HepG2 (cell line): ENCODE results near the gene SEC61A2. TPM values are rescaled to one million over a fixed set of nuclear protein-coding genes. Genes with fewer than 3 reads are reported as not detected.

ENCODE experiments used
- ATAC-seq: fragments of 200-7000 bp; cut with Tn5 transposase; 3 replicates; pipeline ENCODE4 v1.9.1; 2020; ENCODE audit warnings: mild to moderate bottlenecking, moderate library complexity
- BruUV-seq: library from RNA; stranded (reverse); fragments of 400-500 nt; replicated peaks from 2 replicates; lab custom pipeline; 2021; lab: Mats Ljungman, UMichigan
- CTCF ChIA-PET: fragments of 300-600 bp; formaldehyde crosslinking; extraction: SDS; loops from one replicate; lab custom pipeline; 2021; ENCODE audit warnings: low total read pairs, inconsistent platforms, low intra/inter-chr PET ratio; lab: Yijun Ruan, JAX
- POLR2A ChIA-PET: fragments of 350-600 bp; sonication (Branson Sonifier 250); formaldehyde crosslinking; loops from one replicate; lab custom pipeline; 2020; ENCODE audit warnings: antibody characterized with exemption, inconsistent platforms; lab: Yijun Ruan, JAX
- DNase-seq: peaks from one replicate; pipeline ENCODE4 v3.0.0-alpha.2; 2015; ENCODE audit warnings: low spot score
- FAIRE-seq: peaks from 3 replicates; lab custom pipeline; 2011; peaks lifted over from hg19 to GRCh38; lab: Jason Lieb, UNC
- H2AFZ ChIP-seq: one replicate; pipeline ENCODE4 v1.6.1; 2011; ENCODE audit warnings: low read length, inconsistent platforms
- H3K27ac ChIP-seq: fragments of 300-600 bp; 3 replicates; pipeline ENCODE4 v1.8.0; 2011; ENCODE audit warnings: mixed run types, mild to moderate bottlenecking, mixed read lengths, low read length, inconsistent platforms; ENCODE audit not compliant: insufficient read depth; ENCODE audit errors: extremely low read length
- H3K27me3 ChIP-seq, 2 experiments: fragments of 200-600 bp in 1 of 2; 2 replicates in 1 of 2; 3 replicates in 1 of 2; pipeline versions ENCODE4 v1.6.0 to v1.8.0; 2011; ENCODE audit warnings: low read length in 2 of 2, mild to moderate bottlenecking in 2 of 2, moderate library complexity in 2 of 2, inconsistent platforms in 1 of 2; ENCODE audit not compliant: insufficient read depth in 2 of 2, control insufficient read depth in 1 of 2
- H3K36me3 ChIP-seq, 2 experiments: fragments of 200-600 bp in 1 of 2; replicated peaks in 1 of 2; 2 replicates in 1 of 2; 3 replicates in 1 of 2; pipeline versions ENCODE4 v1.5.1 to v1.8.0; 2011; ENCODE audit warnings: low read length in 2 of 2, inconsistent platforms in 1 of 2; ENCODE audit not compliant: insufficient read depth in 2 of 2, control insufficient read depth in 1 of 2
- H3K4me1 ChIP-seq: 2 replicates; pipeline ENCODE4 v1.5.1; 2012; ENCODE audit warnings: low read length, inconsistent platforms; ENCODE audit not compliant: insufficient read depth
- H3K4me2 ChIP-seq: 2 replicates; pipeline ENCODE4 v1.6.0; 2011; ENCODE audit warnings: low read depth, low read length, inconsistent platforms
- H3K4me3 ChIP-seq, 3 experiments: fragments of 200-600 bp in 1 of 3; sonication (generic), shearing (Covaris generic) in 1 of 3; replicated peaks in 1 of 3; 2 replicates each; pipeline ENCODE4 v1.5.1; 2011 to 2016; ENCODE audit warnings: low read length in 3 of 3, inconsistent platforms in 2 of 3, low read depth in 2 of 3, mild to moderate bottlenecking in 2 of 3, control low read depth in 1 of 3, mixed read lengths in 1 of 3; ENCODE audit not compliant: insufficient read depth in 1 of 3
- H3K79me2 ChIP-seq: one replicate; pipeline ENCODE4 v1.6.1; 2011; ENCODE audit warnings: low read length, inconsistent platforms; ENCODE audit not compliant: insufficient read depth
- H3K9ac ChIP-seq: 2 replicates; pipeline ENCODE4 v1.6.0; 2011; ENCODE audit warnings: mild to moderate bottlenecking, low read depth, low read length, inconsistent platforms; ENCODE audit not compliant: insufficient read depth
- H3K9me3 ChIP-seq: 2 replicates; pipeline ENCODE4 v1.5.1; 2012; ENCODE audit warnings: mild to moderate bottlenecking, low read length
- H4K20me1 ChIP-seq: 2 replicates; pipeline ENCODE4 v1.6.0; 2011; ENCODE audit warnings: inconsistent platforms, mild to moderate bottlenecking, low read length, moderate library complexity; ENCODE audit not compliant: insufficient read depth
- CBX1 ChIP-seq: IDR thresholded peaks from one replicate; pipeline ENCODE4 v1.6.1; 2016; ENCODE audit warnings: antibody characterized with exemption, low read depth
- CREBL2 ChIP-seq: sonication (generic); formaldehyde crosslinking; IDR thresholded peaks from 2 replicates; pipeline ENCODE4 v1.8.1; 2023; ENCODE audit warnings: missing genetic modification reagents, mild to moderate bottlenecking, borderline replicate concordance
- DNMT1 ChIP-seq: sonication (generic); formaldehyde crosslinking; IDR thresholded peaks from 2 replicates; pipeline ENCODE4 v1.5.1; 2020; ENCODE audit warnings: mild to moderate bottlenecking, missing genetic modification reagents
- FOSL2 ChIP-seq: sonication (generic); formaldehyde crosslinking; IDR thresholded peaks from 2 replicates; pipeline ENCODE4 v1.4.0; 2020; ENCODE audit warnings: missing genetic modification reagents
- HNRNPH1 ChIP-seq: fragments of 200-400 bp; formaldehyde crosslinking; optimal IDR thresholded peaks from 2 replicates; pipeline ENCODE3; 2017; ENCODE audit warnings: mild to moderate bottlenecking, low read depth, low read length
- HNRNPK ChIP-seq: fragments of 200-400 bp; formaldehyde crosslinking; IDR thresholded peaks from 2 replicates; pipeline ENCODE4 v1.6.1; 2018; ENCODE audit warnings: low read length, low read depth, moderate library complexity, mild to moderate bottlenecking; ENCODE audit not compliant: poor library complexity, severe bottlenecking
- NCOR1 ChIP-seq: fragments of 200-600 bp; sonication (generic); IDR thresholded peaks from 2 replicates; pipeline ENCODE4 v1.7.0; 2017; ENCODE audit warnings: antibody characterized with exemption, low read length, borderline replicate concordance
- TCF12 ChIP-seq, 2 experiments: fragments of 450-650 bp in 1 of 2; sonication (generic) in 1 of 2; formaldehyde crosslinking in 1 of 2; IDR thresholded peaks; 2 replicates each; pipeline versions ENCODE4 v1.6.1 to v1.8.0; 2017 to 2022; ENCODE audit warnings: antibody characterized with exemption in 1 of 2, mild to moderate bottlenecking in 1 of 2, missing genetic modification reagents in 1 of 2, moderate library complexity in 1 of 2
- TRIM22 ChIP-seq: fragments of 450-650 bp; IDR thresholded peaks from 2 replicates; pipeline ENCODE4 v1.6.1; 2017
- ZFP90 ChIP-seq: sonication (generic); formaldehyde crosslinking; IDR thresholded peaks from 2 replicates; pipeline ENCODE4 v1.8.0; 2022; ENCODE audit warnings: missing genetic modification reagents, mild to moderate bottlenecking, inconsistent platforms, borderline replicate concordance
- ZNF10 ChIP-seq: sonication (generic); formaldehyde crosslinking; IDR thresholded peaks from 2 replicates; pipeline ENCODE4 v1.4.0; 2020; ENCODE audit warnings: mild to moderate bottlenecking, low read depth, missing genetic modification reagents, borderline replicate concordance
- ZNF431 ChIP-seq: sonication (generic); formaldehyde crosslinking; IDR thresholded peaks from 2 replicates; pipeline ENCODE4 v1.9.0; 2022; ENCODE audit warnings: missing genetic modification reagents, low read depth, mild to moderate bottlenecking, borderline replicate concordance
- WGBS: methylation state at CpG from one replicate; pipeline ENCODE4 v1.1.6; 2017; ENCODE audit warnings: low lambda C conversion rate; 5-methylcytosine and 5-hydroxymethylcytosine counted together
- in situ Hi-C: cut with HindIII; loops from 2 replicates; pipeline ENCODE4 v1.10.0; 2017; ENCODE audit warnings: low pct_unique_long_range_greater_than_20kb; ENCODE audit not compliant: extremely low pct_ligation_motif_present
- intact Hi-C: fragments of 100-400 bp; cut with micrococcal nuclease; formaldehyde crosslinking; loops from one replicate; pipeline ENCODE4 v1.10.0; 2022; ENCODE audit not compliant: unreplicated experiment
- polyA plus RNA-seq, 8 experiments: library from polyadenylated mRNA; depleted of rRNA in 3 of 8; stranded (reverse) in 7 of 8; unstranded in 1 of 8; fragments of >200 nt; fragmentation: Illumina TruSeq in 4 of 8; extraction: Trizol in 4 of 8; gene quantifications; 2 replicates each; pipeline versions ENCODE4 v1.2.1 to v1.2.3, GENCODE V29; 2011 to 2016; ENCODE audit warnings: low read depth in 4 of 8, missing spikeins in 1 of 8, mixed read lengths in 1 of 8; ENCODE audit not compliant: insufficient read depth in 1 of 8
- total RNA-seq, 5 experiments: library from RNA; depleted of rRNA; stranded (reverse); fragments of >200 nt; fragmentation: Illumina TruSeq; extraction: Trizol; gene quantifications; 2 replicates each; pipeline ENCODE4 v1.2.3, GENCODE V29; 2016; ENCODE audit warnings: low read depth in 1 of 5

SEC61A2 gene
- total and polyA plus RNA-seq, 2 of the 13 experiments (the other 11 are each of a cell fraction or from before 2014, with no cell fraction given), result 5.5 to 7.4 TPM

GRCh38 chr10:12158111-12158510, 28.6 kb downstream of the SEC61A2 start (continued):
- TF ChIP-seq CREBL2 (no peak), HNRNPH1 (no peak), TCF12 (IDR thresholded peaks at IDR 0.05) (no peak), TCF12 (CRISPR knock-in tag; IDR thresholded peaks at IDR 0.05) (no peak), FOSL2 (no peak), TRIM22 (no peak), CBX1 (no peak)

- no peak overlapping the region for H3K4me3 ChIP-seq
- BruUV-seq, result no TSS peak
- H3K27me3 ChIP-seq, result no peaks in the 10 kb centered on the region
- 98% methylated on average over 5 of the region's 5 CpGs for WGBS
- POLR2A ChIA-PET, result no interaction called here
- H3K9me3 ChIP-seq, result no peaks in the 10 kb centered on the region
- FAIRE-seq (no peak), DNase-seq (no peak), ATAC-seq (no peak)
- in situ Hi-C loops (no loop called here), intact Hi-C loops (no loop called here)
- CTCF ChIA-PET, result no interaction called here
- H3K9ac ChIP-seq, result no peak overlapping the region
- no peak overlapping the region for H3K4me2 ChIP-seq
- peaks cover 5 to 29% of the 10 kb centered on the region in 2 experiments; a peak in 4 of 5 replicates for H3K36me3 ChIP-seq
- TF ChIP-seq DNMT1 (CRISPR knock-in tag) (no peak), ZFP90 (no peak), ZNF431 (CRISPR knock-in tag) (no peak), NCOR1 (no peak), ZNF10 (CRISPR knock-in tag) (no peak), HNRNPK (no peak)
- peaks cover 21% of the 10 kb centered on the region for H3K4me1 ChIP-seq
- no peaks in the 10 kb centered on the region for H4K20me1 ChIP-seq
- no peak overlapping the region for H2AFZ ChIP-seq
- H3K27ac ChIP-seq, result no peak overlapping the region
- H3K79me2 ChIP-seq, result no peaks in the 10 kb centered on the region
These were observed 31.2 kb downstream of the SEC61A2 start for GRCh38 chr10:12160664-12161063.
